IPS DF 4.7 (cell line): Measurements from ENCODE around the gene AQR.
"Not testable (repeated sequence)": the region's sequence is repeated elsewhere in the genome, so short reads cannot be mapped to it uniquely, and the experiment has no call there.

ENCODE experiments used
- DNase-seq: peaks from one replicate; pipeline ENCODE4 v3.0.0-alpha.2; 2013; ENCODE audit warnings: low spot score; ENCODE audit errors: extremely low read depth

The AQR gene

GRCh38 chr15:34969340-34970097 lies at the start of gene AQR:
Gene AQR (minus strand): TSS chr15:34969742. CDS start chr15:34969613, 129 bp downstream.
- DNase-seq: peak; percentile 97

GRCh38 chr15:35014241-35014640 lies 44.7 kb upstream of the AQR start:
- DNase-seq: no peak

DNA sequence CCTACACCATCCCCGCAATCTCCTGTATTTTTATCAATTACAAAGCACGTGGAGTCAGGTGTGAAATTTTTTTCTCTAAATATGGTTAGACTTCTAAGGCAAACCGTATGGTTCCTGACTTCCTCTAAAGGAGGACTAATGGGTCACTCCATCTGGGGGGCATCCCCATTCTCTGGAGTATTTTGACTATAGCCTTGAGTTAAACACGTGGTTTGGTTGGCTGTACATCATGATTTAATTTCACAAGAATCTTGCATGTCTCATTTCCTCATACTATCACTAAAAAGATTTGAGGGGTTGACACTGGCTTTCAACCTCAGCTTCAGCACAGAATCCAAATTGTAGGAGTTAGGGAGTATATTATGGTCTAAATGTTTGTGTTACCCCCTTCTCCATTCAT lies 43.8 kb upstream of the AQR start:
- DNase-seq: no peak

GRCh38 chr15:35007397-35007796 lies 37.9 kb upstream of the AQR start:
- DNase-seq: no peak

GRCh38 chr15:35005933-35006332 lies 36.4 kb upstream of the AQR start:
- no peak for DNase-seq

GRCh38 chr15:35003928-35004327 lies 34.4 kb upstream of the AQR start:
- DNase-seq: no peak

DNA sequence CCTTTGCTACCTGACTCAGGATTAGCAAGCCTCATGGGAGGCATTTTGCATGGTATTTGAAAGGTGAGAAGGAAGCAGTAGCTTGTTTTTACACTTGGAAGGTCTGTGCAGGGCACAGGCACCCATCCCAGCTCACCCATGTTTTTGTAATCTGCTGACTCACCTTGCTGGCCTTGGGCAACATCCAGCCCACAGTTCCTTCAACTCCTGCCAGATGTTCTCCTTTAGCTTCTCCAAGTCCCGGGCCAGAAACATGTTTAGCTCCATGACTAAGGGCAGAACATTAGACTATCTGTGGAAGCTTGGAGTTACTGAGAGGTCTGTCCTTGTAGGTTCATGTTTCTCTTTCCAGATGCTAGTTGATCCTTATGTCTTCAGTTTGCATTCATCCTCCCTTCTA lies 31.0 kb upstream of the AQR start:
- DNase-seq: no peak

DNA sequence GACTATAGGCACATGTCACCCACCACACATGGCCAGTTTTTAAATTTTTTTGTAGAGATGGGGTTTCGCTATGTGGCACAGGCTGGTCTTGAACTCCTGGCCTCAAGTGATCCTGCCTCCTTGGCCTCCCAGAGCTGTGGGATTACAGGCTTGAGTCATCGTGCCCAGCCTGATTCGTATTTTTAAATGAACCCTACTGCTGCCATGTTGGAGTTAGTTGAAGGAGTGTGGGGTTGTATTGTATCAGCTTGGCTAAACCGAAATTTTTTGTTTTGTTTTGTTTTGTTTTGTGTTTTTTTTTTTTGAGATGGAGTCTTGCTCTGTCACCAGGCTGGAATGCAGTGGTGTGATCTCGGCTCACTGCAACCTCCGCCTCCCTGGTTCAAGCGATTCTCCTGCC lies 30.4 kb upstream of the AQR start:
- no peak for DNase-seq

GRCh38 chr15:34994925-34995324 lies 25.4 kb upstream of the AQR start:
- DNase-seq: no peak

DNA sequence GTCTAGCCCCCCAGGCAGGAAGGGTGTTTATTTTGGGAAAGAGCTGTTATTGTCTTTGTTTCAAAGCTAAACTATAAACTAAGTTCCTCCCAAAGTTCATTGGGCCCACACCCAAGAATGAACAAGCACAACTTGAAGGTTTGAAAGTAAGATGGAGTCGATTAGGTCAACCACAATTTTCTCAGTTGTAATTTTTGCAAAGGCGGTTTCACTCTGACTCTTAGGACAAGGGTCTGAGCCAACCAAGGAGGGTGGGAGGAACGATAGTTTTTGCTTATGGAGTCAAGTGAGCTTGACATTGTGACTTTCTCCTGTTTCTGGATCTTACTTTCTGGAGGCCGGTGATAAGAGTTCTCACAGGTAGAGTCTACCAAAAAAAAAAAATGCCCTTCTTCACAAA lies 24.3 kb upstream of the AQR start:
- DNase-seq: no peak

DNA sequence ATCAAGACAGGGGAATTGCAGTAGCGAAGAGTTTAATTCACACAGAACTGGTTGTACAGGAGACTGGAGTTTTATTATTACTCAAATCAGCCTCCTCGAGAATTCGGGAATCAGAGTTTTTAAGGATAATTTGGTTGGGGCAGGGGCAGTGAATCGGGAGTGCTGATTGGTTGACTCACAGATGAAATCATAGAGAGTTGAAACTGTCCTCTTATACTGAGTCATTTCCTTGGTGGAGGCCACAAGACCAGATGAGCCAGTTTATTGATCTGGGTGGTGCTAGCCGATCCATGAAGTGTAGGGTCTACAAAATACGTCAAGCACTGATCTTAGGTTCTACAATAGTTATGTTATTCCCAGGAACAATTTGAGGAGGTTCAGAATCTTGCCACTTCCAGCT lies 23.9 kb upstream of the AQR start:
- DNase-seq: no peak

- no peak for DNase-seq
These were observed 18.7 kb upstream of the AQR start, which contains the start of gene ZNF770 for GRCh38 chr15:34988027-34988902. Gene ZNF770 (minus strand): TSS chr15:34988287. CDS start chr15:34983434, 4,853 bp downstream.

GRCh38 chr15:34987609-34988026 lies 18.1 kb upstream of the AQR start:
- no peak for DNase-seq

DNA sequence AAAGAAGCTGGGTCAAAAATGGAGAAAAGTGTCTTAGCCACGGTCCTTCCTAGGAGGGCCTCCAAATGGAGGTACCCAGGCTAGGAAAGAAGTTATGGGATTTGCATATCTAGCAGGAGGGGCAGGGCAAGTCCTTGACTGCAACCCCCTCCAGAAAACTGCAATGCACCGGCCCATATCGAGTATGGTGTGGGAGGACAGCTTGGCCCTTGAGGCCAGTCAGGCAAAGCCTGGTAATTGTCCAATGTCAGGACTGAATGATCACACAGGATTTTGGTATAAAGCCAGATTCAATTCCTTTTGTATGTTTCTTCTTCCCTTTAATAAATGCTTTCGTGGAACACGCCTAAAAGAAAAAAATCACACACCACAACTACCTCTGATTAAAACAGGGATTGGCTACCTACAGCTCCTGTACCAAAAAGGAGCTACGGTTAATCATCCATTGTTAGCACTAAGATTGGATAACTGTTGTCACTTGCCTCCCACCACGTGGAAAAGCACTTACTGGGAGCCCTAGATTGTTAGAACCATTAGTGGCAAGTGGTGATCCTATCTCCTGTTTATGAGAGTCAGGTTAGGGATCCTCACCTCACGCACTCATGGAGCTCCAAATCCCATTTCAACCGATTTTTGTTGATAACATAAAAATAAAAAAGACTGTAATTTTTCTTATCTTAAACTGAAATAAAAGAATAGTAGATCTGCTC lies 17.4 kb upstream of the AQR start:
- no peak for DNase-seq

GRCh38 chr15:34986326-34986725 lies 16.8 kb upstream of the AQR start:
- no peak for DNase-seq

DNA sequence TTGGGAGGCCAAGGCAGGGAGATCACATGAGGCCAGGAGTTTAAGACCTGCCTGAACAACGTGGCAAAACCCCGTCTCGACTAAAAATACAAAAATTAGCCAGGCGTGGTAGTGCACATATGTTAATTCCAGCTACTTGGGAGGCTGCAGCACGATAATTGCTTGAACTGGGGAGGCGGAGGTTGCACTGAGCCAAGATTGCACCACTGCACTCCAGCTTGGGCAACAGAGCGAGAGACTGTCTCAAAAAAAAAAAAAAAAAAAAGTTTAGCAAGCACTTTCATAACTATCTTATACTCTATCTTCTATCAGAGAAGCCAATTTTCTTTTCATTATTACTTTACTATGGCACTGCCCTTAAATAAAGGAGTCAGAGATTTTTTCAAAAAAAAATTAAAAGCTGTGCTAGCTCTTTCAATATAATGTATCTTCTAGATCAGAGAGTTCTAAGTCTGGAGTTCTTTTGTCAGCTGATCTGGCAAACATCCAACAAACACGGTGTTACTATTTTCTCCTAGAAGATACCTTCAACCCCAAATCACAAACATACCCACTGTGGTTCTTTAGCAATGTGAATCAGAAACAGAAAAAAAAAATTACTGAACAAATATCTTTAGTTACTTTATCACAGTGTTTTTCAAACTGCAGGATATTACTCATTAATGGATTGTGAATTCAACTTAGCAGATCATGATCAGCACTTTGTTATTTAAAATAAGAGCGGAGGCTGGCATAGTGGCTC lies 15.5 kb upstream of the AQR start:
- DNase-seq: no peak

DNA sequence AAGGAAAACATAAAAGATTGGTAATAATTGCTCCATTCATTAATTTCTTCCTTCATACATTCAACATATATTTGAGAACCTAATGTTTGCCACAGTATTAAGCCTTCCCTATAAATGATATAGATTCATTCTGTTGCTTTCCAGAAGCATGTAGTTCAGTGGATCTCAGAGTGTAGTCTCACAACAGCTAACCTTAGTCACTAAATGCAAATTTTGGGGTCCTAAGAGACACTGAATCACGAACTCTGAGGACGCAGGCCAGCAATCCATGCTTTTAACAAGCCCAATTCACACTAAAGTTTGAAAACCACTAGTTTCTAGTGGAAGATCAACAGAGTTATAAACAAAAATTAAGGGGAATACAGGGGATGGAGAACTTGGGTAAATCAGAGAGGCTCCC lies 7.2 kb upstream of the AQR start:
- DNase-seq: no peak

- DNase-seq: no peak
These were observed 6.5 kb upstream of the AQR start for GRCh38 chr15:34976073-34976472.

DNA sequence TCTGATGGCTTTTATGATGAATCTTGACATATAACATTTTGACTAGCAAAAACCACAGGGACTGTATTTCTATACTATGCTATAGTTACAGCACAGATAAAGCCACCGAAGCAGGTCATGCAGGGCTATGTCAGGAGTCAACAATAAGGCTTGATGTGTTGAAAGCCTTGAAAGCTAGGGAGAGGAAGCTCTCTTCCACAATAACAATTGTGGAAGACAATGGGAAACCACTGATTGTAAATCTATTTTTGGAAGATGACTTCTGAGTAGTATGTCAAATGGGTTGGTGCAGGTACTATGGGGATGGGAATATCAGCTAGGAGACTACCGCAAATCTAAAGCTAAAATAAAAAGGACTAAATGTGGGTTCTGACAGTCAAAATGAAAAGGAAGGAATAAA lies 4.0 kb upstream of the AQR start:
- no peak for DNase-seq

GRCh38 chr15:34970098-34970643 lies 629 bp upstream of the AQR start:
- DNase-seq: not testable (repeated sequence)

DNA sequence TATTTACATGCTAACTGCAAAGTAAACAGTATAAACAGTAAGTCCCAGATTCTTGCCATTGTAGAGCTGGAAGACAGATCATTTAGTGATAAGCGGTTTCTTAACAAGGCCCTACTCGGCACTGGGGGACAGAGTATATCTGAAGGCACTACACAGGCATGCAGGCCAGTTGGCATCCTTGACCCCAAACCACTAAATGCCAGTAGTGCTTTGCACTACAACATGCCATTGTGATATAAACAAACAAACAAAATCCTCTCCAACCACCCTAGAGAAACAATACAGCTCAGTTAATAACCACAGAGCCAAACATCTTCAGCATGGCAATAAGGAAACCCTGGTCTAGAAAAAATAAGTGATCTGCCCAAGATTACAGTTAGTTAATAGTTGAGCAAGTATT lies 5.3 kb downstream of the AQR start:
- DNase-seq: no peak
